Fibroblast of mammary gland (primary cell): ENCODE measurements around the gene SREK1.
"Not testable (repeated sequence)": the region's sequence is repeated elsewhere in the genome, so short reads cannot be mapped to it uniquely, and the experiment has no call there.

Source experiments
- DNase-seq: peaks from one replicate; pipeline ENCODE4 v3.0.0-alpha.2; 2010; ENCODE audit warnings: low read depth
- H3K4me3 ChIP-seq: 2 replicates; pipeline ENCODE4 v1.5.1; 2011; ENCODE audit warnings: low read depth, mild to moderate bottlenecking, low read length, moderate library complexity; ENCODE audit not compliant: control insufficient read depth
- TF ChIP-seq, protein P1 (sequence below): conservative IDR thresholded peaks from 2 replicates; pipeline ENCODE4 v1.5.1; 2011; ENCODE audit warnings: low read depth, low read length, inconsistent platforms; ENCODE audit not compliant: control insufficient read depth, insufficient read depth

SREK1 gene

DNA sequence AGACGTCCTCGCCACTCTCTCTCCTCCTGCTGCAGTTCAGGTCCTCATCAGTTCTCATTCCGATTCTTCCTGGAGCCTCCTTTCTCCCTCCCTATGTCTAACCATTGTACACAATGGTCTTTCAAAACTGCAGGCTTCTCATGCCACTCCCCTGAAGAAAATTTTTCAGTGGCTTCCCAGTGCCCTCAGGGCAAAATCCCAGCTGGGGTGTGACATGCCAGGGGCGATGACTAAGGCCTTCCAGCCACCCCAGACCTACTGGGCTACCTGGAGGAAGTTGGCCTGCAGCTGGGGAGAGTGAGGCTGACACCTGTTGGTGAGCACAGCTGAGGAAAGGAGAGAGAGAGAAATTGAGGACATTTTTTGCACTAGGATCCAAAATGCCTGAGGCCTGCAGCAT, 65.2 kb downstream of the SREK1 start:
- TF ChIP-seq, protein P1, sequence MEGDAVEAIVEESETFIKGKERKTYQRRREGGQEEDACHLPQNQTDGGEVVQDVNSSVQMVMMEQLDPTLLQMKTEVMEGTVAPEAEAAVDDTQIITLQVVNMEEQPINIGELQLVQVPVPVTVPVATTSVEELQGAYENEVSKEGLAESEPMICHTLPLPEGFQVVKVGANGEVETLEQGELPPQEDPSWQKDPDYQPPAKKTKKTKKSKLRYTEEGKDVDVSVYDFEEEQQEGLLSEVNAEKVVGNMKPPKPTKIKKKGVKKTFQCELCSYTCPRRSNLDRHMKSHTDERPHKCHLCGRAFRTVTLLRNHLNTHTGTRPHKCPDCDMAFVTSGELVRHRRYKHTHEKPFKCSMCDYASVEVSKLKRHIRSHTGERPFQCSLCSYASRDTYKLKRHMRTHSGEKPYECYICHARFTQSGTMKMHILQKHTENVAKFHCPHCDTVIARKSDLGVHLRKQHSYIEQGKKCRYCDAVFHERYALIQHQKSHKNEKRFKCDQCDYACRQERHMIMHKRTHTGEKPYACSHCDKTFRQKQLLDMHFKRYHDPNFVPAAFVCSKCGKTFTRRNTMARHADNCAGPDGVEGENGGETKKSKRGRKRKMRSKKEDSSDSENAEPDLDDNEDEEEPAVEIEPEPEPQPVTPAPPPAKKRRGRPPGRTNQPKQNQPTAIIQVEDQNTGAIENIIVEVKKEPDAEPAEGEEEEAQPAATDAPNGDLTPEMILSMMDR: no peak

DNA sequence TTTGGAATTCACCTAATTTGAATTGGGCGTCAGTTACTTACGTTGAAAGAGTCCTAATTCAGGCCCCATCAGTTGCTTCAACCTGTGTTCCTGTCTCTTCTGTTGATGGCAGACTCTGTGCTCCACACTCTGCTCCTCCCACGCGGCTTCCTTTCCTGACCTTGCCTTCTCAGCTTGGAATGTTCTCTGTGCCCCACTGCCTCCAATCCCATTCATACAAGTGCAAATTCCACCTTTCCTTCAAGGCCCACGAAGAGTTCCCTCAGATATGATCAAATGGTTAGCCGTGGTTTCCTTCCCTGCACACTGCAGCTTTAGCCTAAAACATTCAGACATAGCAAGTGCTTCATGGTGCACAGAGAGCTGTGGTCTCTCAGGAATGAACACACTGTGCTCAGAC, 65.7 kb downstream of the SREK1 start:
- no peak for DNase-seq
- TF ChIP-seq, protein P1: no peak

More for the DNA sequence above, 65.2 kb downstream of the SREK1 start:
- DNase-seq: no peak
- no peak overlapping the region for H3K4me3 ChIP-seq

GRCh38 chr5:66213533-66213932, 69.4 kb downstream of the SREK1 start:
- TF ChIP-seq, protein P1: no peak
- H3K4me3 ChIP-seq: no peak overlapping the region
- no peak for DNase-seq

More for the DNA sequence above, 65.7 kb downstream of the SREK1 start:
- H3K4me3 ChIP-seq: no peak overlapping the region

DNA sequence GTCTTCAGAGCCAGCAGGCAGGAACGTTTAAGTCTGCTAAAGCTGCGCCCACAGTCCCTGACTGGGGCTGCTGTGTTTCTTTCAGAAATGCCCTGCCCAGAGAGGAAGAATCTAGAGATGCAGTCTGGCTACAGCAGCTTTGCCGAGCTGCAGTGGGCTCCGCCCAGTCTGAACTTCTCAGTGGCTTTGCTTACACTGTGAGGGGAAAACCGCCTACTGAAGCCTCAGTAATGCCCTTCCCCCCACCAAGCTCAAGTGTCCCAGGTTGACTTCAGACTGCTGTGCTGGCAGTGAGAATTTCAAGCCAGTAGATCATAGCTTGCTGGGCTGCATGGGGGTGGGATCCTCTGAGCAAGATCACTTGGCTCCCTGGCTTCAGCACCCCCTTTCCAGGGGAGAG, 78.4 kb downstream of the SREK1 start:
- no peak for DNase-seq
- H3K4me3 ChIP-seq: no peak overlapping the region
- TF ChIP-seq, protein P1: no peak

- H3K4me3 ChIP-seq, DNase-seq: not testable (repeated sequence)
These were observed 78.8 kb downstream of the SREK1 start for GRCh38 chr5:66222896-66223295.

- peak; percentile 42 for DNase-seq
These were observed 79.5 kb downstream of the SREK1 start for GRCh38 chr5:66223637-66224036.

GRCh38 chr5:66224274-66224673, 80.2 kb downstream of the SREK1 start:
- no peak for DNase-seq
- H3K4me3 ChIP-seq: no peak overlapping the region
- TF ChIP-seq, protein P1: no peak

More at GRCh38 chr5:66223637-66224036, 79.5 kb downstream of the SREK1 start:
- TF ChIP-seq, protein P1: peak; percentile 53
- no peak overlapping the region for H3K4me3 ChIP-seq
